ENCODE measurements around the gene C2orf78. TPM values are rescaled to one million over a fixed set of nuclear protein-coding genes. Genes with fewer than 3 reads are reported as not detected.

Gene C2orf78
- total RNA-seq, 1 donor from 2014 or later = not detected

DNA sequence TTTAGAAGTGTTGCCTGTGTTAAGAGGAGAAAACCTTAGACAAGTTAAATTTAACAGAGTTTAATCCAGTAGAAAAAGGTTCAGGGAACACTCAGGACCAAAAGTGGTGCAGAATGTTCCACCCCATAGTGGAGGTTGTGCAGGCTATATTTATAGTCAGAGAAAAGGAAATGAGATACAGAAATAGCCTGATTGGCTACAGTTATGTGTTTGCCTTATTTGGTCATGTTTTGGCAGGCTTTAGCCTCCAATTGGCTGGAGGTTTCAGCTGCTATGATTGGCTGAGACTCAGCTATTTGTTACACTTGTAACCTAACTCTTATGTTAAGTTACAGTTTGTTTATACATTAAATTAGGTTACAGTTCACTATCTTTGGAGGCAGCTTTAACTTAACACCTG is 48.9 kb downstream of the C2orf78 start:
- intact Hi-C loops (cut with micrococcal nuclease) = no loop called here
- DNase-seq = no peak
- no peak for ATAC-seq

DNA sequence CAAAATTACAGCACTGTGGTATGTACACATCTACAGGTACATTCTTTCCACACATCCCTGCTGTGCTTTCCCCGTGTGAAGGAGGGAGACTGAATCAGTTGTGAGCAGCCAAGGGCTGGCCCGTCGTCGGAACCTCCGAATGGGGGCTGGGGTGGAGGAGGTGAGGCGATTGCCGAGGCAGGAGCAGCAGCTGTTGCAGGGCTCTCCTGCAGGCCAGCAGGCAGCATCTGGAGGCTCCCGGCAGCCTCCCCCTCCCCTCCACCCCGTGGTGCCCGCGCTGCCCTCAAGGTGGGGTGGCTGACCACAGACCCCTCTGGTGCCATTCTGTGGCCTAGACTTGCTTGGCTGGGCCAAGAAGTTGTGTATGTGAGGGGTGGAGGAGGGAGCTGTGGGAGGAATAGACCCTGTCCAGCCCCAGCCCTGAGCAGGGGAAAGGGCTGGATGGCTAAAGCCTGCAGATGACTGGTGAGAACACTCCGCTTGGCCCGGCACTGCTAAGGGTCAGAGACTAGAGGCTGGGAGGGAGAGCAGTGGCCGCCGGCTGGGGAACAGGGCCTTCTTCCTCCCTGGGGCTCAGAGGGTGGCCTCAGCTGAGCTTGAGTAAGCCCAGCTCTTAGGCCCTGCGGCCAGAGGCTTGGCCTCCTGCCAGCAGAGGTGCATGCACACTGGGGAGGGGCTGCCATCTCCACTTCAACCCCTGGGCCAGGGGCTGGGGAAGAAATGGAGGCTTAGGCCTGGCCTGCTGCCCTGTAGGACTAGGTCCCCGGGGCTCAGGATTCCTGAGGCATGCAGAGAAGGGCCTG is 52.4 kb downstream of the C2orf78 start:
- ATAC-seq = no peak
- DNase-seq = no peak
- intact Hi-C loops (cut with micrococcal nuclease) = no loop called here

DNA sequence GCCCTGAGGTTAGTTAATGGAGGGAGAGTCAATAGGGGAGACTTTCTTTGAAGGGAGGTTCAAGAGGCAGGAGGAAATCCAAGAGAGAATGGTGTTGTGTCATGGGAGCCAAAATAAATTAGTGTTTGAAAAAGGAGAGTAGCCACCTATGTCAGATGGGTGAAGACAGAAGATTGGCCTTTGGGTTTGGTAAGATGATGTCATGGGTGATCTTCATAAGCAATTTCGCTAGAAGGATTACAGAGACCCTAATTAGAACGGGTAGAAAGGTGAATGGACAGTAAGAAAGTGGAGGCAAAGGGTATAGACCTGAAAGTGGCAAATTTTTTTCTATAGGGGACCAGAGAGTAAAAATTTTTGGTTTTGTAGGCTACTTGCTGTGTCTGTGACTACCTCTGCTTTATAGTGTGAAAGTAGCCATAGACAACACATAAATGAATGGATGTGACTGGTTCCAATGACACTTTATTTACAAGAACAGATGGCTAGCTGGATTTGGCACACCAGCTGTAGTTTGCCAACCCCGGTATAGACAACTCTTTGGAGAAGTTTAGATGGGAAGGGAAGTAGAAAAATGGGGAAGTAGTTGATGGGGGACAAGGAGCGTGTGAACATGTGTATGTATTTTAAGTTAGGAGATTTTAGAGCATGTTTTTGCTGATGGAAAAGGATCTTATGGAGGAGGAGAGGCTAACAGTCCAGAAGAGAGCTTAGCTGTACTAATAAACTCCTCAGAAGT is 54.0 kb downstream of the C2orf78 start:
- ATAC-seq = no peak
- intact Hi-C loops (cut with micrococcal nuclease) = no loop called here
- DNase-seq = no peak

DNA sequence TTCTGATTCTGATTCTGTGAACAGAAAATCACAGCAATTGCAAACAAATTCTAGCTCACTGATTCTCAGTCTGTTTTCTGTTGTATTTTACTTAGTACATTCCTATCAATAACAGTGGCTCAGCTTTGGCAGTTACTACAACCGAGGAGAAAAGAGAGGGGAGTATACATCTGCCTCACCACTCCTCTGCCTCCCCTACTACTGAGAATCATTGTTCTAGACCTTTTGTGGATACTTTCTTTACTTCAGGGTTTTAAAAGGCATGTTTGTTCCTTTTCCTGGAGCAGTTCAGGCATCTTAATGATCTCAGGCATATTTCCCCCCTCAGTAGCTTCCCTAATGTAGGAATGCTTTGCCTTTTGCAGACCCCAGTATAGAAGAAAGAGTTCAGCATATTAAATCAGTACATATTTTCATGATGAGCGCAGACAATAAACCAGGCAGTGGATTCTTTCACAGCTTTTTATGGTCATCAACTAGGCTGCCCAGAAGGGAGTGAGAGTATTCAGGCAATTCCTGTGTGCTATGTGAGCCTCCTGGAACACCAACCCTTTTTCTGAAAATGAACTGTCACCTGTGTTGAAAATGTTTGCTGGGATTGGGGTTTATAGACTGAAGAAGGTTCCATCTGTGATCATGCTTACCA is 55.0 kb downstream of the C2orf78 start:
- no peak for ATAC-seq
- intact Hi-C loops (cut with micrococcal nuclease) = no loop called here
- DNase-seq = no peak

DNA sequence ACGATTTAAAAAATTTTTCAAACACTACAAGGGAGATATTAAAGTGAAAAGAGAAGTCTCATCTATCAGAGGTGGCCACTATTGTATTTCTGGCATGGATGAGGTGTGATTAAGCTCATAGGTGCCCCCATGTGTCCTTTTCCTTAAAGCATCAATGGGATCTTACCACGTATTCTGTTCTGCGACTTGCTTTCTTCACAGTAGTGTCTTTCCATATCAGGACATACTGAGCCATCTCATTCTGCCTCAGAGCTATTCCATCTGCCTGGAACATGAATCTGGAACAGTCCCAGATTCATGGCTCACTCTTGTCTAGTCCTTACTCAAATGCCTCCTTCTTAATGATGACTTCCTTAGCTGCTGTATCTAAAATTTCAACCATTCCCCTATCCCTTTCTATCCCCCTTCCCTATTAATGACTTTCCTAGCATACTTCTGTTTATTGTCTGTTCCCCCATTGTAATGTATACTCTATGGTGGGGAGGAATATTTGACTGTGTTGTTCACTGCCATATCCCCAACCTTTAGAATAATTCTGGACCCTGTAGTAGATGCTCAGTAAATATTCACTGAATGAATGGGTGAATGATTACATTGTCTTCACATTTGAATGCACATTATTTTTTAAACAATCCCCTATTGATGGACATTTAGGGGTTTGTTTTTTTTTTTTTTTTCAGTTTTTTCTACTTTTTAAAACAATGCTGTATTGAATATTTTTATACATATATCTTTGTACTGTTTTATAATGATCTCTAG is 55.8 kb downstream of the C2orf78 start:
- DNase-seq (no peak), ATAC-seq (no peak)
- intact Hi-C loops (cut with micrococcal nuclease) = no loop called here

DNA sequence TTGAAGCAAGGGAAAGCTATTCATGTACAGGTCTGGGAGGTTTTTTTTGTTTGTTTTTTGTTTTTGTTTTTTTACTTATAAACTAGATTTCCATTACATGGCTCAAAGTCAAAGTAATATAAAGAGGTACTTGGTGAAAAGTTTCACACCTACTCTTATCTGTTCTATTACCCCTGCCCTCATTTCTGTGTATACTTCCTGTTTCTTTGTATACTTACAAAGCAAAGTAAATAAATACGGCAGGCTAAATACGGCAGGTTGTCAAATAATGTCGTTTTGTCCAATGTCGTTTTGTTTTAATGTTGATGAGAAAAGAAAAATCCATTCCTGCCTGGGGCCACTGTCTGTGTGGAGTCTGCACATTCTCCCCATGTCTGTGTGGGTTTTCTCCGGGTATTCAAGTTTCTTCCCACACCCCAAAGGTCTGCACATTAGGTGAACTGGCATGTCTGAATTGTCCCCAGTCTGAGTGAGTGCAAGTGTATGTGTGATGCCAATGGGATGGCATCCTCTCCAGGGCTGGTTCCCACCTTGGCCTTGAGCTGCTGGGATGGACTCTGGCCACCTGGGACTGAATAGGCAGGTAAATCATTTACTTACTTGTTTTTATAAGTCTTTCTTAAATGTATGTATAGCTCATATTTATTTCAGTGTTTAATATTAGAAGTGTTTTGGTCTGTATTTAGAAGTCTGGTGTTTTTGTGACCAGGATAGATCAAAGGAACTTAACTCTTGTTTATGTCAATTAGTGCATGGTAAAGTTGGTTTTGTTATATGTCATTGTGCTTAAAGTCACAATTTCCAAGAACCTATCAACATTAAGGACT is 58.1 kb downstream of the C2orf78 start:
- intact Hi-C loops (cut with micrococcal nuclease) = no loop called here
- DNase-seq (no peak), ATAC-seq (no peak)

DNA sequence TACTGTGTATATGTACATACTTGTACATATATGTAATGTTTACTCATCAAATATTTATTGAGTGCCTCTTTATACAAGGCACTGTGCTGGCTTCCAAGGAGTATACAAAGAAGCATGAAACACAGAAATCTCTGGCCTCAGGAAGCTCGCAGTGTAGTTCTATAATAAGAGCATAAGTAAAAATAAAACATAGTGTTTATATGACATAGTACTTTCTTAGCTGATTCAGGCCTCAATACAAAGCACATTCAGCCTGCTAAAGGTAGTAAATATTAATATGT is 58.7 kb downstream of the C2orf78 start:
- no peak for DNase-seq
- ATAC-seq = no peak
- intact Hi-C loops (cut with micrococcal nuclease) = no loop called here

DNA sequence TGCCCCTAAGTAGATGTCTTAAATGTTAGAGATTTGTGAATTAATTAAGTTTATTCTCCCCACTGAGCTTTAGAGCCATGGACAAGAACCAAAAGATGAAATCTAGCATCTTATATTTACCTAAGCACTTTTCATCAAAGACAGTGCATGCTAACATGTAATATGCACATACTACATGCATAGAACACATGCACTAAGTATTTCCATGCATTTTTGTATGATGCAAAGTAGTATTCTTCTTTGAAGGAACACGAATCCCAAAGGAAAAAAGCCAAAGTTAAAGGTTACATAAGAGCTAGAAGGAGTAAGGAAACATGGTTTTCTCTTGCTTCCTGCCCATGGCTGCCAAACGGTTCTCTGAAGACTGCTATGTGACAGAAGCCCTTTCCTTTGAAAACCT is 60.1 kb downstream of the C2orf78 start:
- intact Hi-C loops (cut with micrococcal nuclease) = no loop called here
- ATAC-seq = no peak
- DNase-seq = no peak

DNA sequence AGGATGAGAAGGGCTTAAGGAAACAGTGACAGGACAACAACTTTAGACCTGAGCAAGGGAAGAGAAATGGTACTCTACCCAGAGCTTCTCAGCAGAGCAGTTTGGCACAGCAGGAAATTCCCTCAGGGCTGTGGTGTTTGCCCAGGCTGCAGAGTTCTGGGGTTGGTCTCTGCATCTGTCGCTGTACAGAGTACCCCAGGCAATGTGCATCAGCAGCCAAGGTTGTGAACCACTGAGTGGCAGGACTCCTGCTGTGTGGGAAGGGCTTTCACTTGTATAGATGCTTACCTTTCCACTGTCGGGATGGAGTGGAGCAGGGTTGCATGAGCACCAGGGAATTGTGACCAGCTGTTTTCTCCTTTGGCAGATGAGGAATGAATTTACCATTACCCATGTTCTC is 66.0 kb downstream of the C2orf78 start:
- intact Hi-C loops (cut with micrococcal nuclease) = no loop called here
- ATAC-seq = no peak
- DNase-seq = no peak

DNA sequence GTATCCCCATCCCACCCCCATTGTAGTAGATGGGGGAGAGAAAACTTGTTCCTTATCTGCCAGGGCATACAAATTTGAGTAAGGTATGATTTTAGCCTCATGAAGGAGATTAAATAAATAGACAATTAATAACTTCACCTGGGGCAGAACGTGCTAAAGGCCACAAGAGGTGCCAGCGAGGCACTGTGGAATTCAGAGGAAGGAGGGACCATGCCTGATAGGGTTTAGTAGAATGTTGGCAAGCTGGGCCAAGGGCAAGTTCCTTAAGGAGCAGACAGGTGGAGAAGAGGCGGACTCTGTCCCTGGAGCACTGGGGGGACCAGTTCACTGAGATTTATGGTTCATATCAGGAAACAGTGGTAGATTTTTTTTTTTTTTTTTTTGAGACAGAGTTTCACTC is 67.3 kb downstream of the C2orf78 start:
- ATAC-seq (no peak), DNase-seq (no peak)
- intact Hi-C loops (cut with micrococcal nuclease) = no loop called here

DNA sequence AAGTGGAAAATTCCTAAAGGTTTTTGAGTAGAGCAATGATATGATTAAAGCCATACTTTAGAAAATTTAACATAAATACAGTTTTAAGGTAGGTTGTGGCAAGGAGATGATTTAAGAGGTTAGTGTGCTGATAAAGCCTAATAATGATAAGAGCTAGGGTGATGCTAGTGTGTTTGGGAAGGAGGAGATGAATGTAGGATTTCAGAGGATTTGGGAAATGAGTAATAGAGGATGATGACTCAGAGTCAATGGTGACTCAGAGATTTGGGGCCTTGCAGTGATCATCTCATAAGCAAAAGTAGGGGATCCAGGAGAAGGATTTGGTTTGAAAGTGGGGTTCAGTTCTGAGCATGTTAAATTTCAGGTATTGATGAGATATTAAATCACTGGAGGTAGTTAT is 68.0 kb downstream of the C2orf78 start:
- ATAC-seq = no peak
- intact Hi-C loops (cut with micrococcal nuclease) = no loop called here
- no peak for DNase-seq

DNA sequence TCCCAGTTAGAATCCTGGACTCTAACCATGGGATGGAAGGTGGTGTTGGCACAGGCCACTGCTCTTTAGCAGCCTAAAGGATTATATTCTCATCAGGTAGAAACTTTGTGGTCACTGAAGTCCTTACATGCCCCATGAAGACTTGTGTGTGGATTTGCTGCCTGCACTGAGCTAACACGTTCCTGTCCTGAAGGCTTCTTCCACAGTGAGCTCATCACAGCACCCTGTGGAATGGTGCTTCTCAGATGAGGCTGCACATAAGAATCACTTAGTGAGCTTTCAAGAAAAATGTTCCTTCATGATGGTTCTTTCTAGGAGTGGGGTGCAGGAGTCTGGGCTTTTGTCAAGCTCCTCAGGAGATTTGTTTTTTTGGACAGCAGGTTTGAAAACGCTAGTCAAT is 71.5 kb downstream of the C2orf78 start:
- intact Hi-C loops (cut with micrococcal nuclease) = no loop called here
- no peak for ATAC-seq
- no peak for DNase-seq

DNA sequence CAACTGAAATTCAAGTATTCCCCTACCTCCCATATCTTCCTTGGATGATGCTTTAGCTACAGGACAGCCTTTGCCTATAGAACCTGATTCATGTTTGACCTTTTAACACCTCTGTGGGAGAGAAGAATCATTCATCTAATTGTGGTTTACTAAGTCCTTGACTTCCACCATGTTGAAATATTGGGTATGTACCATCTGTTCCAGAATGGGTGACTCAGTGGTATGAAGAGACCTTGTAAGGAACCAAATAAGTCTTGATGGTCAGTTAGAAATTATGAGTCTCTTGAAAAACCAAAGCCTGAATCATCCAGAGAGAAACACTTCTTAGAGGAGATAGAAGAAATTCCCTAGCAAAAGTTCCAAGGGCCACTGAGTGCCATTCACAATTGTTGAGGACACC is 72.2 kb downstream of the C2orf78 start:
- no peak for ATAC-seq
- DNase-seq = no peak

DNA sequence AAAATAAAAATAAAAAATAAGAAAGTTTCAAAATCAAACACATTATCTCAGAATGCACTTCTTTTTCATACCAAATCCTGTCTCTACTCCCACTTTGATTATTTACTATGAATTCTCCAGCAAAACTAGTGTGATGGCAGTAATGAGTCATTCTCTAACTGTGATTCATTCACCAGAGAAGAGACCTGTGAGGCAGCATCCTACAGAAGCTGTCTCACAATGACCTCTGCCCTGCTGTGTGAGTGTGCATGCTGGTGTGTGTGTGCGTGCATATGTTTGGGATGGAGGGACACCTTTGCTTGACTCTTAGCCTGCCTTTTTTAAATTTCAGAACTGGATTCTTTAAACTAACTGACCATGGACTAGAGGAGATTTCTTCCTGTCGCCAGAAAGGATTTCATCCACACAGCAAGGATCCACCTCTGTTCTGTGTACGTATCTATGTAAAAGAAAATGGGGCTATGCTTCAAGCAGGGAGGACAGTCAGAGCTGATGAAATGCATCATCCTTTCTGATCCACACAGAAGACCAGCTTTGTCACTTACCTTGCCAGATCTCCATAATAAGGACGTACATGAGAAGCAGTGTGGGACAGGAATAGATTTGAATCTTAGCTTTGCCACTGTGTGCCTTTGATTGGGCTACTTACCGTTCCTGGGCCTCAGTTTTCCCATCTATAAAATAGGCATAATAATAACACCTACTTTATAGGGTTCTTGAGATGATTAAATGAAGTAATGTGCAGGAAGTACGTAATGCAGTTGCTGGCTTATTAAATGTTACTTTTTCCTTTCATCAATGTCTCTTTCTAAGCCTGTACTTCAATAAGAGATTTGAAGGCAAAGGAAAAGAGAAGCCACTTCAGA is 76.0 kb downstream of the C2orf78 start:
- ATAC-seq = no peak
- intact Hi-C loops (cut with micrococcal nuclease) = no loop called here
- no peak for DNase-seq

More for the DNA sequence above, 72.2 kb downstream of the C2orf78 start:
- intact Hi-C loops (cut with micrococcal nuclease) = no loop called here

DNA sequence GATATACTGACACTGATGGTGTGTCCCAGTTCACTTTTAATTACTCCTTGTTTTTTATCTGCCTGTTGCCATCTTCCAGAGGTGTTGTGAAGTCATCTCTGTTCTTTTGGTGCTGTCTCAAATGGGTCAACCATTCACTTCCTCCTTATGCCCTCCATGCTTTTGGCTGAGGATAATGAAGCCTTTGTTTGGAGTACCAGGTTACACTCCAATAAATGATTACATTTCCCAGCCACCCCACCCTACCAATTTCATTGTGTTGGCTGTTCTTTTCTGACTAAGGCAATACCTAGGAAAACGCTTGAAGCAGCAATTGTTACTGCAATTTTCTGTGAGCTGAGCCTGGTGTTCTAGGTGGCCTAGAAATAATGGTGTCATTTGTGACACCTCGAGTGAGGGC is 79.0 kb downstream of the C2orf78 start:
- DNase-seq (no peak), ATAC-seq (no peak)
- intact Hi-C loops (cut with micrococcal nuclease) = no loop called here

All from left ventricle myocardium superior (tissue), 1 donor.